NCI-H748 (cell line): ENCODE measurements around the gene QDPR.
"Not testable (repeated sequence)": the region's sequence is repeated elsewhere in the genome, so short reads cannot be mapped to it uniquely, and the experiment has no call there.

Experiments
- DNase-seq: peaks from one replicate; lab custom pipeline; 2025; ENCODE audit not compliant: unreplicated experiment; lab: John Stamatoyannopoulos, UW

QDPR gene

DNA sequence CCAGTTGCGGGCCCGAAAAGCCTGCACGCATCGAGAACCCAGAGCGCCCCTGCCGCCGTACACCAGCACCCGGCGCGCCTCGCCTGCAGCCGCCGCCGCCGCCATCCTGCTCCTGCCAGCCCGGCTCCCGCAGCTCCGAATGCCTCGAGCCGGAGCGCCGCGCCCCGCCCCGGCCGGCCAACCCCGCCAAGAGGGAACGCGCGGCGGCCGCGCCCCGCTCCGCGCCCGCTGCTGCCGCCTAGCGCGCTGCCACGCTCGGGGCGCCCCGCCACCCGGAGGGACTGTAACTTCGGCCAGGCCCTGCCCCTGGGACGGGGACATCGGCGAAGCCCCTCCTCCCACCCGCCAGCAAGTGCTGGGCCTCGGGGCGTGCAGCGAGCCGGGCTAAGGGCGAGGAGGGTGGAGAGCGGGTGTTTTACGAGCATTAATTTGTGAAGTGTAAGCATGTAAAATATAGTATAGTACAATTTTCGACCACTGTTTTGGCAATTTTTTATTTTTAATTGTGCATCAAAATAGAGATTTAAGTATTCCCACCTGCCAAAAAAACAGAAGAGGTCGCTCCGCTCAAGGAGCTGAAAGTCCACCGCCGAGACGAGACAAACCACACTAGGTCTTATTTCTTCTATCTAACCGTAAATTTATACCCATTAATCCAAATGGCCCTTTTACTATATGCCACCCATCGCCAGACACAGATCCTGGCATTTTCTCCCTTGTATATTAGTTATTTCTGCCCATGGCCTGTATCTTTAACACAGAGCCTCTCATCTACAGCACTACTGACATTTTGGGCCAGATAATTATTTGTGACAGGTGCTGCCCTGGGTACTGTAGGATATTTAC, at the start of gene QDPR:
QDPR (minus strand) TSS at position 141 of the 846 bp plus-strand sequence; CDS start at position 105, 36 bp downstream.
- DNase-seq: peak; percentile 78

DNA sequence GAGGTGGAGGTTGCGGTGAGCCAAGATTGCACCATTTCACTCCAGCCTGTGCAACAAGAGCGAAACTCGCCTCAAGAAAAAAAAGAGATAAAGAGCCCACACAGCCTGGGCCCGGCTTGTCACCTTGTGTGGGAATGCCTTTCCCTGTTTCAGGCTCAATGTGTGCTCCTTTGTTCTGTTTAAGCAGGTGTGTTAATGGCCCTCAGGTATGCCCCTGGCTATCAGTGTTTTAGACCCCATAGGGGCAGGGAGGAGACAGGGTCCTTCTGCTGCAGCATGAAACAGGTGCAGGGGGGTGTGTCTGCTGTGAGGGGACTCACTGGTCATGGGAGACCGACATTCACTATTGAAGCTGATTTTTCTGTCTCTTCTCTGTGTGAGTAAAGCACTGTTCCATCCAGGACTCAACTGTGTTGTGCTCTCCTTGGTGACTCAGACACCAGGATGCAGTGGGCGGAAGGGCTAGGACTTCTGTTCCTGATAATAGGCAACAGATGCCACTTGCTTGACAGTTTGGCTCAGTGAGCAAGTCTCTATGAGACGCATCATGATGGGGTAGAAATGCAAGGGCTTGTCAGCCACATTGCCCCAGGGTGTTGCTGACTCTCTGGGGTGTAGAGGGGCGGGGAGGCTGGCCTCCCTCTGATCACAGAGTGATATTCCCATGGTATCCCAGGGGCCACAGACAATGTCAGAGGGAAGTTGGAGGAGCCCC, 49.5 kb upstream of the QDPR start:
- DNase-seq: no peak

DNA sequence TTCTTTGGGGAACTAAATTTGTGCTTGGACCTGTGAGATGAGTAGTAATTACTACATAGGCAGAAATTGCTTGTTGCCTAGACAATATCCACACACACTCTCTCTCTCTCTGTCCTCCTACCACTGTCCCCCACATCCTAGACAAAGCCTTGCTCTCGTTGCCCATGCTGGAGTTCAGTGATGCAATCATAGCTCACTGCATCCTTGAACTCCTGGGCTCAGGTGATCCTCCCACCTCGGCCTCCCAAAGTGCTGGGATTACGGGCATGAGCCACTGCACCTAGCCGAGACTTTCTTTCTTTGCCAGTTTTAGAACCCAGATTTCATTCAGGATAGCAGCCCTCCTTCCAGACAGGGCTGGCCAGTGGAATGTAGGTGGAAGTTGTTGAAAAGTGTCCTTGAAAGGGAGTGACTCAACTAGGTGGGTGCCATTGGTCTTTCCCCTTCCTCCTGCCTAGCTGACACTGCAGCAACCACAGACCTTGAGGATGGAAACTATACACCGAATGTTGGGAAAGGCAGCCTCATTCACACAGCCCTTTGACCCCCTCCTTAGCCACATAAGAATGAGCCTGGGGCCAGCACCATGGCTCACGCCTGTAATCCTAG, 48.3 kb upstream of the QDPR start:
- DNase-seq: no peak

DNA sequence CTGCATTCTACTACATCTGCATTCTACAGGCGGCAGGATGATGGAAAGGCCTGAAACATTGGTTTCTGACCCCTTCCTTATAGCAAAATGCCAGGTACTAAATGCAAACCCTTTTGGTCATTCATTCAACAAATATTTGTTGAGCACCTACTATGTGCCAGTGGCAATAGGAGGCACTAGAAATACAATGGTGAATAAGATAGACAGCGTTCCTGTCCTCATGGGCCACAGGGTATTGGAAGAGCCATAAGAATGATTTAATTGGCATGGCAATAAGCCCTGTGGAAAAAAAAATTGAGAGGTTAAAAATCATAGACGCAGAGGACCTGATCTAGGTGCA, 47.8 kb upstream of the QDPR start:
- DNase-seq: no peak

DNA sequence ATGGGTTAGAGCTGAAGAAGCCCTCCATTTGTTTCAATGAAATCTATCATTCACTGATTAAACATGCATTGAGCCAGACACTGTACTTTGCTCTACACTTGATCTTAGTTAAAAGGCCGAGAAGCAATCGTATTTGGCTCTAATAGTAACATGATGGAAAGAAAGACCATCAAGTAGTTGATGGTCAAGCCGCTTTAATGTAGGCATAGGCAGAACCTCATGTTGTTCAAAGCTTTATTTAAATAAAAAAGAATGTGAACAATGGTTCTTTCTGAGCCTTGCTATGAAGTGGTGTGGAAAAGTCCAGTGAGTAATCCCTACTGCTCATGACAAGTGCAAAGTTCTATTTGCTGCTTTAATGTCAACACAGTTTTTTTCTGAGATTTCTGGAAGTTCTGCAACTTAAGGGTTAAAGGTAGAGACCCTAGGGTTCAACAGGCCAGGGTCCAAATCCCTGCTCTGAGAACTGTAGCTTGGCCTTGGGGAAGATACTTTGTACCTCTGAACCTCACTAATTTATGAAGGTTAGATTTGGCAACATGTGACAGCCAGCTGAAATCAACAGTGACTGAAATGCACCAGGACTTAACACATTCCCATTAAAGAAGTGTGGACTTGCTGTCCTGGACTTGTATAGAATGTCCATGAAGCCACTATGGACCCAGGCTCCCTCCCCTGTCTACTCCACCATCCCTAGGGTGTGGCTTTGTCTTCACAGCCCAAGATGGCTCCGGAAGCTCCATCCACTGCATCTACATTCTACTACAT, 47.2 kb upstream of the QDPR start:
- DNase-seq: no peak

DNA sequence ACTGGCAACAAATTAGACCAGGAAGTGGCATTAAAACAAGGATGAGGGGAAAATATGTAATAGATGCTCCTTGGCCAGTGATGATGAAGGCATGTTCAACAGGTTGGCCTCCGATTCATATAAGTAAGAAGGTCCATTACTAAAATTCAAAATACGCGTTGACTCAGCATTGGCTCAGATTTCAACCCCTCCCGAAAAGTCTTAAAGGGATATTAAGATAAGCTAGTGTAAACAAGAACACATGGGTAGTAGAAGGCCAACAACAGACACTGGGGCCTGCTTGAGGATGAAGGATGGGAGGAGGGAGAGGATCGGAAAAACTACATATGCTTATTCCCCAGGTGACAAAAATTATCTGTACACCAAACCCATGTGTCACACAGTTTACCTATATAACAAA, 46.0 kb upstream of the QDPR start:
- DNase-seq: no peak

DNA sequence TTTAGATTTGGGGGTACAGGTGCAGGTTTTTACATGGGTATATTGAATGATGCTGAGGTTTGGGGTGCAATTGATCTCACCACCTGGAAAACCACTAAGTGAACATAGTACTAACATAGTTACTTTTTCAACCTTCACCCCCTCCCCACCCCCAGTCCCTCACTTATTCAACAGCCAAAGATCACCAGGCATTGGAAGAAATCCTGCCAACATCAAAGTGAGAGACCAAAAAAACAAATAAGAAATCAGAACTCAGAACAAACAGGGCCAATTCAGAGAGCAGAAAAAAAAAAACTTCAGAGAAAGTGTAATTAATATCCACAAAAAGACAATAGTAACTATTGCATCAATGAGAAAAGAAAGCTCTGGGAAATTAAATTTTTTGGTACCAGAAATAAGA, 44.6 kb upstream of the QDPR start:
- DNase-seq: no peak

DNA sequence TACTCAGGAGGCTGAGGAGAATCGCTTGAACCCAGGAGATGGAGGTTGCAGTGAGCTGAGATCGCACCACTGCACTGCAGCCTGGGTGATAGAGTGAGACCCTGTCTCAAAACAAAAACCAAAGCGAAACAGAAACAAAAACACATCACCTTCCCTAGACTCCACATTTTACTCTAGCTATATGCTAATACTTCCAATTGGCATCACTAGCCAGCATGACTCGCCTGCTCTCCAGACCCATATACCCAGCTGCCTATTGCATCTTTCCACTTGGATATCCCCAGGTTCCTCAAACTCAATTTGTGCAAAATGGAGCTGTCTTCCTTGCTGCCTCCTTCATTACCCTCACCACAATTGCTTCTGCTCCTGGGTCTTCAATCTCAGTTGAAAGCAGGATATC, 42.7 kb upstream of the QDPR start:
- DNase-seq: no peak

DNA sequence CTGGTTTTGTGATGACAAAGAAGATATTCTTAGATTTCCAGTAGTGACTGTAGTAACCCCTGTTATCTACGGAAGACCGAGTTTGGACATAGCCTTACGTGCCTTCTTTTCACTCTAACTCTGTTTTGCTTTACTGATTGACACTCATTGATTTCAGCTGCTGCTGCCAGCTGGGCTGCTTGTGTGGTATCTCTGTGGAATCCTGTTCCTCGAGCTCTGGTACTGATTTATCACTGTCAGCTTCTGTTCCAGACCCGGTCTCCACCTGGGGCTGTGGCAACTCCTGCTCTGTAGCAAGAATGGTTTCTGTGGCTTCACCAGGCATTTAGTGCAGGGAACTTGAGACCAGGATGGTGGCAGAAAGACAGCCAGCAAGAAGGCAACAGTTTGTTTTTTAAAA, 40.5 kb upstream of the QDPR start:
- no peak for DNase-seq

DNA sequence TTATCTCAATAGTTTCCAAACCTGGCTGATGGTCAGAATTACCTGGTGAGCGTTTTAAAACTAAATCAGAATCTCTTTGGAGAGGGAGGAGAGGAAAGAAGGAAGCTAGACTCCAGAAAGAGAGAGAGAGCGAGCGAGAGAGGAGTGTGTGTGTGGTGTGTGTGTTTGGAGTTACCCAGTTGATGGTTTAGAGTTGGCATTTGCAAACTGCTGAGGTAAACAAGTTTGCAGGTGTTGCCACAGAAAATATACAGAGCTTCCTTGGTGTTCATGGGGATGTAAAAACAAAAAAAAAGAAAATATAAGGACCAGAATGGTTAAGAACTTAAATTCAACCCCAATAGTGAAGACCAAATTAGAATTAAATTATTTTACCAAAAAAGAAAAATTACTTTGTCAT, 38.7 kb upstream of the QDPR start:
- DNase-seq: no peak

DNA sequence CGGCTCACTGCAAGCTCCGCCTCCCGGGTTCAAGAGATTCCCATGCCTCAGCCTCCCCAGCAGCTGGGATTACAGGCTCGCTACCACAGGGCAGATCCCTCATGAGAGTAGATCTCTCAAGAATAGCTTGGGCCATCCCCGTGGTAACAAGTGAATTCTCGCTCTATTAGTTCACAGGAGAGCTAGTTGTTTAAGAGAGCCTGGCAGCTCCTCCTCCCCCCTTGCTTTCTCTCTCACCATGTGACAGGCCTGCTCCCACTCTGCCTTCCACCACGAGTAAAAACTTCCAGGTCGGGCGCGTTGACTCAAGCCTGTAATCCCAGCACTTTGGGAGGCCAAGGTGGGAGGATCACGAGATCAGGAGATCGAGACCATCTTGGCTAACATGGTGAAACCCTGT, 34.8 kb upstream of the QDPR start:
- DNase-seq: no peak

DNA sequence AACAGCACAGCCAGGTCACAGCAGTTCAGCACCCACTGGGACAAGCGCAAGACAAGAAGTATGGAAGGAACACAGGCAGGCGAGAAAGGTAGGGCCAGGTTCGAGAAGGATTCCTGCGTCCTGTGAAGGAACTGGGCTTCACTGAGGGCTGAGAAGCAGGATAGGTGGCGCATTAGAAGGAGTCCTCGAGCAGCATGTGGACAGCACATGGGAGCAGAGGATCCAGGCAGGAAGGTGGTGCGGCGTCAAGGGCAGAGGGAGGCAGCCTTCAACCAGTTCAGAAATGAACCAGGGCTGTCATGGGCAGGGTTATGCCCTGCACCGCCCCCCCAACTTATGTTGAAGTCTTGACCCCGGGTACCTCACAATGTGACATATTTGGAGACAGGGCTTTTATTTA, 34.3 kb upstream of the QDPR start:
- DNase-seq: no peak

DNA sequence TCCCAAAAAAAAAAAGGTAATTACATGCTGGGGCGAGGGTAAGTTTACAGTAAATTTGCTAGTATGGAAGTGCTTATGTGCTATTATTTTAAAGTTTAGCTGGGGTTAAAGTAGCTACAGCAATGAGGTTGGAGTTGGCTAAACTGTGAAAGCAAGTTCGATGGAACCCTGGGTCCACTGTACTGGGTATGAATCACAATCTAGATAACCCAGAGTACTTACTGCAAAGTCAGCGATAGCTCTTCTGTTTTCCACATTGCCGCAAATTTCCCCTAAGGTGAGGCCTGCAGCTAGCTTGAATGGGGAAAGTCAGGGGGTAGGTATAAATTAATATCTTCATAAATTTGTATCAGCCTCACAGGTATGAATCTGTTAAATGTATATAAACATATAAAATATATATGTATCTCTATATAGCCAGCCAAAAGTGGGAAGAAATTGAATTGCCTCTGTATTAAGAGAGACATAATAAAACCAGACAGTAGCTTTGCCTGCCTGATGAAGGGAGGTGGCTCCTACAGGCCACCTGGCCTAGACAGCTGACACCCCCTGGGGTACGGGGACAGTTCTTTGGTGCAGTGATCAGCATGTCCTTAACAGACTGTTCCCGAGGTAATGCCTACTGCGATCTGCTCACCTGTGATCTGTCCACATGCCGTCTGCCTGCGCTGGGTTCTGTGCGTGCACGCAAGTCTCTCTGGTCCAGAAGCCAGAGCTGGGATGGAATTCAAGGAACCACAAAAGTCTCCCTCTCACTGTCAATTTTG, 33.7 kb upstream of the QDPR start:
- peak; percentile 38 for DNase-seq

DNA sequence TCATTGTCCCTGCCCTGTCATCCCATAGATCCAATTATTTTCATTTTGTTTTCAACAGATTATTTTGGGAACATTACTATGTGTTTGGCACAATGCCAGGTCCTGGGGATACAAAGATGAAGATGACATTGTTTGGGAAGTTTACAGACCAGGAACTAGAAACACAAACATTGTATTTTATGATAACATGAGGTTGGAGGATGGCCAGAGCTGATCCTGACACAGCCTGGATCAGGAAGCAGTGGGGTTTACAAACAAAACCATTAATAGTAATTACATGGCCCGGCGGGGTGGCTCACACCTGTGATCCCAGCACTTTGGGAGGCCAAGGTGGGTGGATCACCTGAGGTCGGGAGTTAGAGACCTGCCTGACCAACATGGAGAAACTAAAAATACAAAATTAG, 32.9 kb upstream of the QDPR start:
- DNase-seq: peak; percentile 95

DNA sequence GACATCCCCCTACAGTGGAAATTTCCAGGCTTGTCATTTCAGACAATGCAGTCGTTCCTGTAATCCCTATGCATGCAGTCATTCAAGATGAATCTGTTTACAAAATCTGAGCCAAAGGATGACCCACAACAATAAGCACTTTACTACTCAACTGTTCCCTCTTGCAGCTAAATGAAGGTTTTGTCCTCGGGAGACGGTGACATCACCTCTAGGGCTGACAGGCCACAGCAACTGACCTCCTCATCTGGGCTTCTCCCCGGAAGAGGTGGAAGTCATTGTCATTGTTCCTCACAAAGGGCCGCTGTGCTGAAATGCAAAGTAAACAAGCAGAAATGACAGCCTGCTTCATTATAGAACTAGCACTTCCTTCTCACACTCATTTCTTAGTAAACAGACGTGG, 32.3 kb upstream of the QDPR start:
- peak; percentile 93 for DNase-seq

DNA sequence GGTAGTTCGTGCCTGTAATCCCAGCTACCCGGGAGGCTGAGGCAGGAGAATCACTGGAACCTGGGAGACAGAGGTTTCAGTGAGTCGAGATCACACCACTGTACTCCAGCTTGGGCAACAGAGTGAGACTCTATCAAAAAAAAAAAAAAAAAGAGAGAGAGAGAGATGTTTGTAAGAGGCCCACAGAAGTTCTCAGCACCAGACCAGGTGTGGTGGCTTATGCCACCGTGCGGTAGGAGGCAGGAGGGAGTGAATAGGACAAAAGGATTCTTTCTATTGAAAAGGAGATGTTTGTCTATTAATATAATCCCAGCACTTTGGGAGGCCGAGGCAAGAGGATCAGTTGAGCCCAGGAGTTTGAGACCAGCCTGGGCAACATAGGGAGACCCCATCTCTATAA, 25.2 kb upstream of the QDPR start:
- DNase-seq: not testable (repeated sequence)

DNA sequence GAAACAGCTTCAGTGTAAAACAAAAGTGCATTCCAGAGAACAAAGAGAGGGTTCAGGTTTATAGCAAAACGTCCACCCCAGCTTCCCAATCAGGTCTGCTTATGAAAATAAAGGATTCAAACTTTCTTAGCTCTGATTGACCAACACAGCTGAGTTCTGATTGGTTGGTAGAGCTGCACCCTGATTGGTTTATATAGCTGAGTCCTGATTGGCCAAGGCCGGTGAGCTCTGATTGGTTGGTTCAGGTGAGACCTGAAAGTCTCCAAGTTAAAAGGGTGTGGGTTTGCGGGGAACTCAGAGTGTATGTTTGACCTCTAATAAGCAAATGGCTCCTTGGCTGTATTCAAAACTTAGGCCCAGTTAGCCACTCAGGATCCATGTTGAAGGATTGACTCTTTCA, 24.0 kb upstream of the QDPR start:
- no peak for DNase-seq

DNA sequence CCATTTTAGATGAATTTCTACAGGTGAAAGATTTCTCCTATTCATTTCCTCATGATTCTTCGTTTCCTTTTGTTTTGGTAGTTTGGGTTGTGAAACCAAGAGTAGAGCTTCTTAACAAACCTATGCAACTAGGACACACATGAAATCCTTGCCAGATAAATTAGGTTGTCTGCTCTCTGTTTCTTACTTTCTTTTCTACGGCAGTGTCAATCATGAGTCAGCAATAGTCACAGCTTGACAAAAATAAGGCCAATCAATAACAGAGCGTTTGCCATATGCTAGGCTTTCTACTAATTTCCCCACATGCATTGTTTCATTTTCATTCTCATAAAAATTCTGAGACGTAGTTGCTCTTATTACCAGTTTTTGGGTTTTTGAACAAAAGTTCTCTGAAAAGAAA, 23.4 kb upstream of the QDPR start:
- DNase-seq: no peak

DNA sequence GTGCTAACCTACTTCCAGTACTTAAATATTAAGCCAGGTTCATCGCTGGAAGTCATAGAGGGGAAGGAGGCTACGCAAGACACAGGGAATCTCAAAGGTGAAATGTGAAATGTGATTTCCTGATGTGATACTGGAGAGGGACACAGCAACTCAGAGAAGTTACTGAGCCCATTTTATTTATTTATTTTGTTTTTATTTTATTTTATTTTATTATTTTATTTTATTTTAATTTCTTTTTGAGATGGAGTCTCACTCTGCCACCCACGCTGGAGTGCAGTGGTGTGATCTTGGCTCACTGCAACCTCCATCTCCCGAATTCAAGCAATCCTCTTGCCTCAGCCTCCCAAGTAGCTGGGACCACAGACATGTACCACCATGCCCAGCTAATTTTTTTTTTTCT, 22.8 kb upstream of the QDPR start:
- no peak for DNase-seq

DNA sequence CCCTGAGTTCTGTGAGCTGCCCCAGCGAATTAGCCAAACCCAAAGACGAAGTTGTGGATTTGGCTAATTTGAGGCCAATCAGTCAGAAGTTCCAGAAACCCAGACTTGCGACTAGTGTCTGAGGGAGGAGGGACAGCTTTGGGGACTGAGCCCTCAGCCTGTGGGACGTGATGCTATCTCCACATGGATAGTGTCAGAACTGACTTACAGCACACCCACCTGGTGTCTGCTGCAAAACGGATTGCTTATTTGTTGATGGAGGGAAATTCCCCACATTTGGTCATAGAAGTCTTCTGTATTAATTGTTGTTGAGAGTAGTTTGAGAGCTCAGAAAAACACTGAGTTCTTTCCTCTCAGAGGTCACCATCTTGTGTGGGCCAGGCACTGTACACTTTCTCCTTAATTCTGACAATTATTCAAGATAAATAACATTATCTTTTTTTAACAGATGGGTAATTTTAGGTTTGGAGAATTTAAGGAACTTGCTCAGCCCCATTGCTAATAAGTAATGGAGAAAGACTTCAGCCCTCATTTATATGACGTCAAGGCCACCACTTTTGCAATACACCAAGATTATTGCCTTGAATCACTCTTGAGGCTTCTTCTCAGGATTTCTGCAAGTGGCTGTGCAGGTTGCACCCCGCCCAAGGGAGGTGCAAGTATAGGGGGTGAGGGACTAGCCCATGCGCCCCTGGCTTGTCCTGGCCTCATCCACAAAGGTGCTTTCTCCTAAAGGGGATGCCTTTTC, 19.8 kb upstream of the QDPR start:
- no peak for DNase-seq
